Spleen (tissue), 11 donors: Measurements from ENCODE around the gene FEN1. TPM values are rescaled to one million over a fixed set of nuclear protein-coding genes. Genes with fewer than 3 reads are reported as not detected.

Experiments
- DNase-seq: peaks from one replicate; pipeline ENCODE4 v3.0.0-alpha.2; 2020
- H3K27ac ChIP-seq, 8 donors: fragments of 200-600 bp; sonication (generic) in 7 of 8; 1 replicate in 4 of 8; 2 replicates in 4 of 8; pipeline versions ENCODE4 v1.5.0 to v1.8.0; 2016 to 2021; ENCODE audit warnings: inconsistent platforms in 4 of 8, mild to moderate bottlenecking in 4 of 8, moderate library complexity in 1 of 8
- H3K27me3 ChIP-seq, 7 donors: fragments of 200-600 bp; sonication (generic) in 6 of 7; replicated peaks in 1 of 7; 1 replicate in 4 of 7; 2 replicates in 3 of 7; pipeline versions ENCODE4 v1.5.0 to v1.8.0; 2016 to 2021; ENCODE audit warnings: inconsistent platforms in 3 of 7, mild to moderate bottlenecking in 1 of 7
- H3K36me3 ChIP-seq, 6 donors: fragments of 200-600 bp; sonication (generic) in 5 of 6; 1 replicate in 4 of 6; 2 replicates in 2 of 6; pipeline versions ENCODE4 v1.5.0 to v1.8.0; 2016 to 2021; ENCODE audit warnings: inconsistent platforms in 2 of 6
- H3K4me1 ChIP-seq, 6 donors: fragments of 200-600 bp; sonication (generic) in 5 of 6; 1 replicate in 3 of 6; 2 replicates in 3 of 6; pipeline versions ENCODE4 v1.5.0 to v1.8.0; 2016 to 2021; ENCODE audit warnings: inconsistent platforms in 3 of 6
- H3K4me3 ChIP-seq, 8 donors: fragments of 200-600 bp; sonication (generic) in 7 of 8; 1 replicate in 4 of 8; 2 replicates in 4 of 8; pipeline versions ENCODE4 v1.5.0 to v1.8.0; 2016 to 2021; ENCODE audit warnings: inconsistent platforms in 4 of 8, mild to moderate bottlenecking in 4 of 8, moderate library complexity in 2 of 8
- H3K9me3 ChIP-seq, 8 donors: fragments of 200-600 bp; sonication (generic) in 7 of 8; 1 replicate in 4 of 8; 2 replicates in 4 of 8; pipeline versions ENCODE4 v1.5.0 to v1.8.0; 2016 to 2021; ENCODE audit warnings: inconsistent platforms in 4 of 8
- CTCF ChIP-seq, 11 experiments: fragments of 200-600 bp in 7 of 11; fragments of 450-650 bp in 4 of 11; sonication (generic) in 4 of 11; IDR thresholded peaks in 8 of 11; conservative IDR thresholded peaks in 3 of 11; 1 replicate in 7 of 11; 2 replicates in 4 of 11; pipeline versions ENCODE4 v1.4.0 to v1.8.0; 2016 to 2021; ENCODE audit warnings: antibody characterized with exemption in 11 of 11, inconsistent platforms in 4 of 11, mild to moderate bottlenecking in 1 of 11
- POLR2A ChIP-seq, 3 donors: fragments of 450-650 bp; IDR thresholded peaks; one replicate each; pipeline ENCODE4 v1.5.1; 2017; ENCODE audit warnings: antibody characterized with exemption in 3 of 3, mild to moderate bottlenecking in 1 of 3
- POLR2AphosphoS5 ChIP-seq, 3 donors: sonication (generic); formaldehyde crosslinking; IDR thresholded peaks; one replicate each; pipeline ENCODE4 v1.5.1; 2017; ENCODE audit warnings: antibody characterized with exemption in 3 of 3
- WGBS, 5 donors: extraction: QIAGEN DNeasy Blood & Tissue Kit in 3 of 5; methylation state at CpG; one replicate each; pipeline versions ENCODE4 v1.1.5 to v1.1.7; 2013 to 2018; 5-methylcytosine and 5-hydroxymethylcytosine counted together
- intact Hi-C: fragments of 100-400 bp; cut with DNase I; formaldehyde crosslinking; loops from one replicate; pipeline ENCODE4 v1.15.0; 2023; ENCODE audit warnings: low total_unique reads
- polyA plus RNA-seq, 3 donors: library from polyadenylated mRNA; stranded (reverse); fragments of 200-250 nt; gene quantifications; one replicate each; pipeline ENCODE4 v1.2.1, GENCODE V29; 2013
- total RNA-seq, 7 donors: library from RNA; depleted of rRNA in 3 of 7; stranded (reverse); fragments of >200 nt in 3 of 7; fragmentation: NEBNext Ultra II Directional in 4 of 7; extraction: Animal tissue kit (Norgen Biotek cat#: 25700) in 4 of 7; gene quantifications; one replicate each; pipeline versions ENCODE4 v1.1.0 to v1.2.1, GENCODE V29; 2016 to 2021
- donor health status: healthy with polysubstance abuse.
- donor health status: DM: no; HTN: no; CAD: no; lungs with moderate emphysema.
- donor health status: DM: no; HTN: no; CAD: no.
- donor health status: Bipolar disorder and iron deficiency.
- donor health status: healthy.
- donor health status: DM: no; HTN: no; CAD: no.
- donor health status: DM: yes; HTN: yes; CAD: no.

Gene FEN1
- total and polyA plus RNA-seq, 10 donors: 7.3 to 17.2 (median 14.8) TPM

DNA sequence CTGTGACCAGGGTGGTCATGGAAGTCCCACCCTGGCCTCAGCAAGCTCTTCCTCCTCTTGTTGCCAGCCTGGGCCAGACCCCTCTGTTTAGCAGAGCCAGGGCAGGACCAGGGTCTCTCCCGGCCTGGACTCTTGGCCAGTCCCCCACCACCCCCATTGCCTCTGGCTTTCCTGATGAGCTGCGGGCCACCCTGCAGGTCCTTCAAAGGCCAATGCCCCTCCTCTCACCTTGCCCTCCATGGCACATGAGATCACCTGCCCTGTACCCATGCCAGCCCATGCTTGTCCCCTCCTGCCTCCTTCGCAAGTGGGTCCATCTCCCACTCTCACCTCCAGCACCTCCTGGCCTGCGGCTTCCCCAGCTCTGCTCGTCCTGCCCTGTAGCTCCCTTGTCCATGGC is 45.8 kb downstream of the FEN1 start:
- no peak for TF ChIP-seq CTCF (IDR thresholded peaks at IDR 0.05 in 8 of 11, conservative IDR thresholded peaks at IDR 0.05 in 3 of 11)
- no peak for TF ChIP-seq POLR2A (IDR thresholded peaks at IDR 0.05)
- TF ChIP-seq POLR2AphosphoS5 (IDR thresholded peaks at IDR 0.05): no peak
- H3K4me3 ChIP-seq: no peak overlapping the region
- peaks cover 0 to 36% (median 0%) of the 10 kb centered on the region in 6 donors for H3K36me3 ChIP-seq
- DNase-seq: peak; percentile 64
- peaks cover 5 to 32% (median 19%) of the 10 kb centered on the region in 6 donors for H3K4me1 ChIP-seq
- intact Hi-C loops: no loop called here
- no peak overlapping the region for H3K27ac ChIP-seq
- H3K27me3 ChIP-seq: no peaks in the 10 kb centered on the region
- 85 to 100% (median 96%) methylated on average over 5 of the region's 5 CpGs for WGBS, 5 donors
- no peaks in the 10 kb centered on the region for H3K9me3 ChIP-seq

- Histone ChIP-seq H3K4me3 (no peak overlapping the region), H3K36me3 (peaks cover 0 to 41% (median 0%) of the 10 kb centered on the region in 6 donors), H3K27me3 (no peaks in the 10 kb centered on the region), H3K27ac (no peak overlapping the region), H3K9me3 (no peaks in the 10 kb centered on the region), H3K4me1 (peaks cover 5 to 27% (median 17%) of the 10 kb centered on the region in 6 donors)
- DNase-seq: peak; percentile 52
- WGBS, 5 donors: 85 to 93% (median 88%) methylated on average over 10 of the region's 10 CpGs
- intact Hi-C loops: no loop called here
- peak in 1 of 3 donors; percentile 5 for TF ChIP-seq POLR2AphosphoS5 (IDR thresholded peaks at IDR 0.05)
- TF ChIP-seq POLR2A (IDR thresholded peaks at IDR 0.05): no peak
- TF ChIP-seq CTCF (IDR thresholded peaks at IDR 0.05 in 8 of 11, conservative IDR thresholded peaks at IDR 0.05 in 3 of 11): no peak
Measured at GRCh38 chr11:61838921-61839320, 46.2 kb downstream of the FEN1 start.

DNA sequence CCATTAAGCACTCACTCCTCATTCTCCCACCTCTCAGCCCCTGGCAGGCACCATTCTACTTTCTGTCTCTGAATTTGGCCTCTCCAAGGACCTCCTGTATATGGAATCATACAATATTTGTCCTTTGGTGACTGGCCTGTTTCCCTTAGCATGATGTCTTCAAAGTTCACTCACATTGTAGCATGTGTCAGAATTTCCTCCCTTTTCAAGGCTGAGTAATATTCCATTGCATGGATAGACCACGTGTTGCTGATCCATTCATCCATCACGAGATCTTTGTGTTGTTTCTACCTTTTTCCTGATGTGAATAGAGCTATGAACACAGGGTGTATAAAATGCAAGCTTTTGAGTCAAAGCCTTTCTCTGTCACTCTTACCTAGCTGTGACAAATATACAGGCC is 47.0 kb downstream of the FEN1 start:
- intact Hi-C loops: no loop called here
- Histone ChIP-seq H3K9me3 (no peaks in the 10 kb centered on the region), H3K4me3 (no peak overlapping the region), H3K4me1 (peaks cover 0 to 19% (median 10%) of the 10 kb centered on the region in 6 donors), H3K36me3 (peaks cover 0 to 48% (median 0%) of the 10 kb centered on the region in 6 donors), H3K27me3 (no peaks in the 10 kb centered on the region), H3K27ac (no peak overlapping the region)
- 91 to 98% (median 94%) methylated on average over 2 of the region's 2 CpGs for WGBS, 5 donors
- DNase-seq: no peak
- no peak for TF ChIP-seq POLR2A (IDR thresholded peaks at IDR 0.05)
- no peak for TF ChIP-seq POLR2AphosphoS5 (IDR thresholded peaks at IDR 0.05)
- no peak for TF ChIP-seq CTCF (IDR thresholded peaks at IDR 0.05 in 8 of 11, conservative IDR thresholded peaks at IDR 0.05 in 3 of 11)

GRCh38 chr11:61840371-61840770 is 47.7 kb downstream of the FEN1 start:
- Histone ChIP-seq H3K4me3 (no peak overlapping the region), H3K27me3 (no peaks in the 10 kb centered on the region), H3K36me3 (peaks cover 0 to 48% (median 0%) of the 10 kb centered on the region in 6 donors), H3K27ac (no peak overlapping the region), H3K9me3 (no peaks in the 10 kb centered on the region), H3K4me1 (peaks cover 0 to 13% (median 3%) of the 10 kb centered on the region in 6 donors)
- TF ChIP-seq CTCF (IDR thresholded peaks at IDR 0.05 in 8 of 11, conservative IDR thresholded peaks at IDR 0.05 in 3 of 11) (no peak), POLR2A (IDR thresholded peaks at IDR 0.05) (no peak), POLR2AphosphoS5 (IDR thresholded peaks at IDR 0.05) (no peak)
- peak; percentile 29 for DNase-seq
- 89 to 95% (median 94%) methylated on average over 7 of the region's 7 CpGs for WGBS, 5 donors
- intact Hi-C loops: no loop called here
